HepG2 (cell line): ENCODE measurements around the gene GZF1. TPM values are rescaled to one million over a fixed set of nuclear protein-coding genes. Genes with fewer than 3 reads are reported as not detected.

Experiments used
- BRD4 ChIP-seq: sonication (generic); formaldehyde crosslinking; IDR thresholded peaks from 2 replicates; pipeline ENCODE4 v1.4.0; 2020; ENCODE audit warnings: missing genetic modification reagents
- CHD4 ChIP-seq: fragments of 200-600 bp; sonication (generic); IDR thresholded peaks from 2 replicates; pipeline ENCODE4 v1.7.0; 2017; ENCODE audit warnings: mild to moderate bottlenecking, low read length, borderline replicate concordance
- FOXO1 ChIP-seq: sonication (generic); formaldehyde crosslinking; IDR thresholded peaks from 2 replicates; pipeline ENCODE4 v1.4.0; 2020; ENCODE audit warnings: missing genetic modification reagents
- KMT2B ChIP-seq: IDR thresholded peaks from 2 replicates; pipeline ENCODE4 v1.6.1; 2016; ENCODE audit warnings: missing genetic modification reagents, missing compliant biosample characterization
- NCOA1 ChIP-seq: sonication (generic); formaldehyde crosslinking; IDR thresholded peaks from 2 replicates; pipeline ENCODE4 v1.9.0; 2021; ENCODE audit warnings: missing genetic modification reagents
- NCOA5 ChIP-seq: sonication (generic); formaldehyde crosslinking; IDR thresholded peaks from 2 replicates; pipeline ENCODE4 v1.4.0; 2020; ENCODE audit warnings: missing genetic modification reagents
- NFYB ChIP-seq: sonication (generic); formaldehyde crosslinking; IDR thresholded peaks from 2 replicates; pipeline ENCODE4 v1.4.0; 2020; ENCODE audit warnings: missing genetic modification reagents
- NONO ChIP-seq, 2 experiments: fragments of 450-650 bp in 1 of 2; sonication (generic) in 1 of 2; formaldehyde crosslinking in 1 of 2; IDR thresholded peaks in 1 of 2; conservative IDR thresholded peaks in 1 of 2; 2 replicates each; pipeline versions ENCODE4 v1.6.1 to v1.8.0; 2017 to 2022; ENCODE audit warnings: mild to moderate bottlenecking in 1 of 2, missing genetic modification reagents in 1 of 2, moderate library complexity in 1 of 2
- SALL2 ChIP-seq: sonication (generic); formaldehyde crosslinking; IDR thresholded peaks from 2 replicates; pipeline ENCODE4 v1.8.1; 2023; ENCODE audit warnings: mild to moderate bottlenecking, missing genetic modification reagents, inconsistent platforms
- SNRNP70 ChIP-seq: fragments of 200-400 bp; formaldehyde crosslinking; IDR thresholded peaks from 2 replicates; pipeline ENCODE4 v1.6.1; 2017; ENCODE audit warnings: mild to moderate bottlenecking, low read depth, low read length, moderate library complexity
- ZBTB3 ChIP-seq: sonication (generic); formaldehyde crosslinking; IDR thresholded peaks from 2 replicates; pipeline ENCODE4 v1.4.0; 2020; ENCODE audit warnings: low read depth, mild to moderate bottlenecking, moderate library complexity, missing genetic modification reagents, borderline replicate concordance
- ZBTB38 ChIP-seq: sonication (generic); formaldehyde crosslinking; IDR thresholded peaks from 2 replicates; pipeline ENCODE4 v1.5.1; 2020; ENCODE audit warnings: mild to moderate bottlenecking, missing genetic modification reagents
- ZFY ChIP-seq: sonication (generic); formaldehyde crosslinking; IDR thresholded peaks from 2 replicates; pipeline ENCODE4 v1.4.0; 2020; ENCODE audit warnings: missing genetic modification reagents
- ZNF12 ChIP-seq: sonication (generic); formaldehyde crosslinking; IDR thresholded peaks from 2 replicates; pipeline ENCODE4 v1.5.0; 2020; ENCODE audit warnings: missing genetic modification reagents
- ZNF232 ChIP-seq: sonication (generic); formaldehyde crosslinking; IDR thresholded peaks from 2 replicates; pipeline ENCODE4 v1.4.0; 2020; ENCODE audit warnings: missing genetic modification reagents, borderline replicate concordance
- ZNF335 ChIP-seq: sonication (generic); formaldehyde crosslinking; IDR thresholded peaks from 2 replicates; pipeline ENCODE4 v1.4.0; 2020; ENCODE audit warnings: missing genetic modification reagents
- ZNF549 ChIP-seq: sonication (generic); formaldehyde crosslinking; IDR thresholded peaks from 2 replicates; pipeline ENCODE4 v1.5.0; 2020; ENCODE audit warnings: missing genetic modification reagents
- ZNF563 ChIP-seq: sonication (generic); formaldehyde crosslinking; IDR thresholded peaks from 2 replicates; pipeline ENCODE4 v1.8.0; 2022; ENCODE audit warnings: mild to moderate bottlenecking, moderate library complexity, missing genetic modification reagents
- ZNF615 ChIP-seq: sonication (generic); formaldehyde crosslinking; IDR thresholded peaks from 2 replicates; pipeline ENCODE4 v1.5.0; 2020; ENCODE audit warnings: mild to moderate bottlenecking, missing genetic modification reagents, borderline replicate concordance
- ZNF746 ChIP-seq: sonication (generic); formaldehyde crosslinking; IDR thresholded peaks from 2 replicates; pipeline ENCODE4 v1.8.0; 2022; ENCODE audit warnings: mild to moderate bottlenecking, missing genetic modification reagents
- ZNF747 ChIP-seq: sonication (generic); formaldehyde crosslinking; IDR thresholded peaks from 2 replicates; pipeline ENCODE4 v1.8.1; 2023; ENCODE audit warnings: missing genetic modification reagents, mild to moderate bottlenecking, borderline replicate concordance
- ZNF761 ChIP-seq: sonication (generic); formaldehyde crosslinking; conservative IDR thresholded peaks from 2 replicates; pipeline ENCODE4 v1.4.0; 2020; ENCODE audit warnings: mild to moderate bottlenecking, missing genetic modification reagents
- ZNF850 ChIP-seq: sonication (generic); formaldehyde crosslinking; conservative IDR thresholded peaks from 2 replicates; pipeline ENCODE4 v1.9.0; 2021; ENCODE audit warnings: mild to moderate bottlenecking, missing genetic modification reagents
- ZSCAN9 ChIP-seq: IDR thresholded peaks from 2 replicates; pipeline ENCODE4 v1.6.1; 2016; ENCODE audit warnings: borderline replicate concordance
- polyA plus RNA-seq, 8 experiments: library from polyadenylated mRNA; depleted of rRNA in 3 of 8; stranded (reverse) in 7 of 8; unstranded in 1 of 8; fragments of >200 nt; fragmentation: Illumina TruSeq in 4 of 8; extraction: Trizol in 4 of 8; gene quantifications; 2 replicates each; pipeline versions ENCODE4 v1.2.1 to v1.2.3, GENCODE V29; 2011 to 2016; ENCODE audit warnings: low read depth in 4 of 8, missing spikeins in 1 of 8, mixed read lengths in 1 of 8; ENCODE audit not compliant: insufficient read depth in 1 of 8
- total RNA-seq, 5 experiments: library from RNA; depleted of rRNA; stranded (reverse); fragments of >200 nt; fragmentation: Illumina TruSeq; extraction: Trizol; gene quantifications; 2 replicates each; pipeline ENCODE4 v1.2.3, GENCODE V29; 2016; ENCODE audit warnings: low read depth in 1 of 5
- TF ChIP-seq, protein P1 (sequence below): sonication (generic); formaldehyde crosslinking; conservative IDR thresholded peaks from 2 replicates; pipeline ENCODE4 v1.4.0; 2020; ENCODE audit warnings: mild to moderate bottlenecking, missing genetic modification reagents, moderate library complexity
- TF ChIP-seq, protein P2 (sequence below): sonication (generic); formaldehyde crosslinking; IDR thresholded peaks from 2 replicates; pipeline ENCODE4 v1.8.1; 2023; ENCODE audit warnings: mild to moderate bottlenecking, moderate library complexity, missing genetic modification reagents

GZF1 gene
- total and polyA plus RNA-seq, 2 of the 13 experiments (the other 11 are each of a cell fraction or from before 2014, with no cell fraction given), result 16.9 to 26.0 TPM

DNA sequence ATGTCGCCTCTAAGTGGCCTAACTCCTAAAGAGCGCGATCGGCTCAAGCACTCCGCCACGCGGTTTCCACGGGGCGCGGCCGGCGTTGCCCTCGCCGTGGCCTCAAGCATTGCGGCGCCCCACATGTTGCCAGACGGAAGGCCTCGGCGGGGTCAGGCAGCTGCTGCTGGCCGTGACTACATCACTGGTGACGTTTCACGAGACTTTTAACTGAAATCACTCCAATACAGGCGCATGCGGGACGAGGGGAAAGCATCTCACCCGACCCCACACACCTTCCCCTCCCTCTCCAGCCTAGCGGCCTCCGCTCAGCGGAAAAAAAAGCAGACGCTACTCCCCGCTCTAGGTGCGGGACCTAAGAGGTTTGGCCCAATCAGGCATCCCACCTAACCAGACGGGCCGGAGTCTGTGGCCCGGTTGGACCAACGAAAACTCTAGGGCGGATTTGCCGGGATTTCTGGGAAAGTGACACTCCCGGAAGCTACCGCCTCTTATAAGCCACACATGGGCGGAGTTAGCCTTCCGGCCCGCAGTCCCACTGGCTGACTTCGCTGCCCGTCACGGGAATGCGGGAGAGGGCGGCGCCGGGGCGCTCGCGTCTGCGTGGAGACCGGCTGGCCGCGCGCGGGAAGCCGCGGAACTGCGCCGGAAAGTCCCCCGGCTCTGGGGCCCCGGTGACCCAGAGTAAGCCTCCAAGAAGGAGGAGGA, 11.6 kb upstream of the GZF1 start, which contains the start of gene NXT1 (continued):
- TF ChIP-seq ZNF549 (CRISPR knock-in tag) (0 out of 2 replicates have a peak, but pooled peaks have one; percentile 64), NCOA1 (CRISPR knock-in tag) (no peak; the same call in 1 of the 2 replicates), ZNF850 (CRISPR knock-in tag) (no peak; the same call in 1 of the 2 replicates), ZBTB3 (CRISPR knock-in tag) (0 out of 2 replicates have a peak, but pooled peaks have one; percentile 50), ZNF615 (CRISPR knock-in tag) (peak; percentile 55; the same call in 1 of the 2 replicates), ZFY (peak; percentile 98), ZNF761 (CRISPR knock-in tag) (no peak), SNRNP70 (no peak), ZNF232 (CRISPR knock-in tag) (peak; percentile 84), SALL2 (CRISPR knock-in tag) (peak; percentile 56; the same call in 1 of the 2 replicates), ZNF563 (CRISPR knock-in tag) (peak; percentile 61), ZNF335 (peak; percentile 94), CHD4 (peak; percentile 74; the same call in 1 of the 2 replicates), FOXO1 (CRISPR knock-in tag) (peak; percentile 53), KMT2B (peak; percentile 84), ZNF12 (CRISPR knock-in tag) (no peak), BRD4 (peak; percentile 90), ZSCAN9 (CRISPR knock-in tag) (peak; percentile 52), NONO (IDR thresholded peaks at IDR 0.05) (no peak), NONO (CRISPR knock-in tag; conservative IDR thresholded peaks at IDR 0.05) (peak; percentile 18; the same call in 1 of the 2 replicates), NCOA5 (CRISPR knock-in tag) (no peak; the same call in 1 of the 2 replicates), ZNF747 (no peak), ZNF746 (peak; percentile 92), ZBTB38 (CRISPR knock-in tag) (peak; percentile 77; the same call in 1 of the 2 replicates), NFYB (CRISPR knock-in tag) (peak; percentile 98)
- TF ChIP-seq, protein P1, sequence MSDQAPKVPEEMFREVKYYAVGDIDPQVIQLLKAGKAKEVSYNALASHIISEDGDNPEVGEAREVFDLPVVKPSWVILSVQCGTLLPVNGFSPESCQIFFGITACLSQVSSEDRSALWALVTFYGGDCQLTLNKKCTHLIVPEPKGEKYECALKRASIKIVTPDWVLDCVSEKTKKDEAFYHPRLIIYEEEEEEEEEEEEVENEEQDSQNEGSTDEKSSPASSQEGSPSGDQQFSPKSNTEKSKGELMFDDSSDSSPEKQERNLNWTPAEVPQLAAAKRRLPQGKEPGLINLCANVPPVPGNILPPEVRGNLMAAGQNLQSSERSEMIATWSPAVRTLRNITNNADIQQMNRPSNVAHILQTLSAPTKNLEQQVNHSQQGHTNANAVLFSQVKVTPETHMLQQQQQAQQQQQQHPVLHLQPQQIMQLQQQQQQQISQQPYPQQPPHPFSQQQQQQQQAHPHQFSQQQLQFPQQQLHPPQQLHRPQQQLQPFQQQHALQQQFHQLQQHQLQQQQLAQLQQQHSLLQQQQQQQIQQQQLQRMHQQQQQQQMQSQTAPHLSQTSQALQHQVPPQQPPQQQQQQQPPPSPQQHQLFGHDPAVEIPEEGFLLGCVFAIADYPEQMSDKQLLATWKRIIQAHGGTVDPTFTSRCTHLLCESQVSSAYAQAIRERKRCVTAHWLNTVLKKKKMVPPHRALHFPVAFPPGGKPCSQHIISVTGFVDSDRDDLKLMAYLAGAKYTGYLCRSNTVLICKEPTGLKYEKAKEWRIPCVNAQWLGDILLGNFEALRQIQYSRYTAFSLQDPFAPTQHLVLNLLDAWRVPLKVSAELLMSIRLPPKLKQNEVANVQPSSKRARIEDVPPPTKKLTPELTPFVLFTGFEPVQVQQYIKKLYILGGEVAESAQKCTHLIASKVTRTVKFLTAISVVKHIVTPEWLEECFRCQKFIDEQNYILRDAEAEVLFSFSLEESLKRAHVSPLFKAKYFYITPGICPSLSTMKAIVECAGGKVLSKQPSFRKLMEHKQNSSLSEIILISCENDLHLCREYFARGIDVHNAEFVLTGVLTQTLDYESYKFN (CRISPR knock-in tag), result peak; percentile 38
- TF ChIP-seq, protein P2, sequence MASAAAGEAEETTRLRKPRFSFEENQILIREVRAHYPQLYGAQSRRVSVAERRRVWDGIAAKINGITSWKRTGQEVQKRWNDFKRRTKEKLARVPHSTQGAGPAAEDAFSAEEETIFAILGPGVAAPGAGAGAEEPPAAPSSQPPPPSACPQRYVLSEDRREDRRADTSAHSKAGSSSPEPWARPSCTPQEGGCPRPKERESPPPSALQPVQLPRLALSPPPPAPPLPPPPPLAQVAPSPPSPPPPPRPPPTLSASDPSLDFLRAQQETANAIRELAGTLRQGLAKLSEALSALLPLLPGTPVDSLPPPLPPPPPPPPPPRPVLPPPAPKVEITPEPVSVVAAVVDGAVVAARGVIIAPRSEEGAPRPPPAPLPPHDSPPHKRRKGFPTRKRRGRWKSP, result peak; percentile 79
